Left forelimb (tissue), 1 donor: ENCODE data around the gene OR2V1.
"Not testable (repeated sequence)": the region's sequence is repeated elsewhere in the genome, so short reads cannot be mapped to it uniquely, and the experiment has no call there.

Source experiments
- DNase-seq: peaks from one replicate; pipeline ENCODE4 v3.0.0-alpha.2; 2018; ENCODE audit warnings: low spot score

OR2V1 gene, protein sequence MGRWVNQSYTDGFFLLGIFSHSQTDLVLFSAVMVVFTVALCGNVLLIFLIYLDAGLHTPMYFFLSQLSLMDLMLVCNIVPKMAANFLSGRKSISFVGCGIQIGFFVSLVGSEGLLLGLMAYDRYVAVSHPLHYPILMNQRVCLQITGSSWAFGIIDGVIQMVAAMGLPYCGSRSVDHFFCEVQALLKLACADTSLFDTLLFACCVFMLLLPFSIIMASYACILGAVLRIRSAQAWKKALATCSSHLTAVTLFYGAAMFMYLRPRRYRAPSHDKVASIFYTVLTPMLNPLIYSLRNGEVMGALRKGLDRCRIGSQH

GRCh38 chr5:181130832-181131496 is at the start of gene OR2V1:
Gene OR2V1 (minus strand): TSS chr5:181131169. CDS start chr5:181125304, 5,865 bp downstream.
- peak; percentile 33 for DNase-seq

- not testable (repeated sequence) for DNase-seq
Observed at GRCh38 chr5:181177559-181177958, 46.6 kb upstream of the OR2V1 start.

DNA sequence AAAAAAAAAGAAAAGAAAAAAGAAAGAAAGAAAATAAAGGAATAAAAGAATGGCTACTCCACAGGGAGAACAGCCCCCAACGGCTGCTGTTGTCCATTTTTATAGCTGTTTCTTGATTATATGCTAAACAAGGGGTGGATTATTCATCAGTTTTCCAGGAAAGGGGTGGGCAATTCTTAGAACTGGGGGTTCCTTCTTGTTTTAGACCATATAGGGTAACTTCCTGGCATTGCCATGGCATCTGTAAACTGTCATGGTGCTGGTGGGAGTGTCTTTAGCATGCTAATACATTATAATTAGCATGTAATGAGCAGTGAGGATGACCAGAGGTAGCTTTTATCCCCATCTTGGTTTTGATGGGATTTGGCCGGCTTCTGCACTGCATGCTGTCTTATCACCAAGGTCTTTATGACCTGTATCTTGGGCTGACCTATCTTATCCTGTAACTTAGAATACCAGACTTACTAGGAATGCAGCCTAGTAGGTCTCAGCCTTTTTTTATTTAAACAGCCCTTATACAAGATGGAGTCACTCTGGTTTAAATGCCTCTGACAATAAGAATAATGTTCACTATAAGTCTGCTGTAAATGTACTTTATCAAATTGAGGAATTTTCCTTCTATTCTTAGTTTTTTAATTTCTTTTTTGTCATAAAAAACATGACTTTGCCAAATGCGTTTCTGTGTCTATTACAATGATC is 45.4 kb upstream of the OR2V1 start:
- no peak for DNase-seq

DNA sequence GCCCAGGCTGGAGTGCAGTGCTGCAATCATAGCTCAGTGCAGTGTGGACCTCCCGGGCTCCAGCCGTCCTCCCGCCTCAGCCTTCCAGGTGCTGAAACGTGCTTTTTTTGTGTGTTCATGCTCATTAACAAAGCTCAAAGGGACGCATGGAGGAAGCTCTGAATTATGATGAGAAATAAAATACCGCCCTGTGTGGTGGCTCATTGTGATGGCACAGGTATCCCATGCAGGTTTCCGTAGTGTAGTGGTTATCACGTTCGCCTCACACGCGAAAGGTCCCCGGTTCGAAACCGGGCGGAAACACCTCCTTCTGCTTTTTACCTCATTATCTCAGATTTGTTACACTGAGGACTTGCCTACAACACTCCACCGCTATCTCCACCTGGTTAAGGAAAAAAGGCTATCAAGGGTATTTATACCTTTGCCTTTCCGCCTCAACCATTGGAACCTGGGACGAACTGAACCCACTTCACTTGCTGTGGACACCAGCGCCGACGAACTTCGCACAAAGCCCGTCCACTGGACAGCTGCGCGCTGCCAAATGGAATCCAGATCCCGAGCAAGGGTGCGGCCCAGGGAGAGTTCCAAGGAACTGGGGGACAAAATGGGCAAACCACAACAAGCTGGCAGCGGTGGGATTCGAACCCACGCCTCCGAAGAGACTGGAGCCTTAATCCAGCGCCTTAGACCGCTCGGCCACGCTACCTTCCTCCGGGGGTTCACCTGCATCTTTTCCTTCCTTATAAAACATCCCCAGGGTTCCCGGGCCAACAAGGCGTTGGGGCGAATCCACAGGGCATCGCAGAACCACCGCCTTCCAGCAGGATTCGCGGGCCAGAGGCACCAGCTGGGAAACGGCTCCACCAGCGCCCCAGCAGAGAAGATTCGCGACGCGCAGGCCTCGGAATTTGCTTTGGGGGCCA is 42.7 kb upstream of the OR2V1 start:
- no peak for DNase-seq

DNA sequence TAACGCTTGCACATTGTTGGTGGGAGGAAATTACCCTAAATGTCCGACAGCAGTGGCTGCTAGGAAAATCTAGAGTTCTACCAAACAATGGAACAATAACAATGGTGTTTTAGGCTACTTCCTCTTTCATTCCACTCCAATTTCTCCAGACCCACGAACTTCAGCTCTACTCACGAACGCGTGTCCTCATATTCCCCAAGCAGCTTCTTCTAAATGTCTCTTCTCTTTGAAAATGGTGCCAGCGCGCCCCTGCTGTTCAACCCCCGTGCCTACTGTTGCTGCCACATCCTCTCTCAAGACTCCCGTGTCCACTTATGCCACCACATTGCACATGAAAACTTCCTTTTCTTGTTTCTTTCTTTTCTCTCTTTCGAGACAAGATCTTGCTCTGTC is 42.1 kb upstream of the OR2V1 start:
- DNase-seq = no peak

- DNase-seq = no peak
Observed at GRCh38 chr5:181171782-181172181, 40.8 kb upstream of the OR2V1 start.

- DNase-seq = no peak
Observed at GRCh38 chr5:181170996-181171395, 40.0 kb upstream of the OR2V1 start.

DNA sequence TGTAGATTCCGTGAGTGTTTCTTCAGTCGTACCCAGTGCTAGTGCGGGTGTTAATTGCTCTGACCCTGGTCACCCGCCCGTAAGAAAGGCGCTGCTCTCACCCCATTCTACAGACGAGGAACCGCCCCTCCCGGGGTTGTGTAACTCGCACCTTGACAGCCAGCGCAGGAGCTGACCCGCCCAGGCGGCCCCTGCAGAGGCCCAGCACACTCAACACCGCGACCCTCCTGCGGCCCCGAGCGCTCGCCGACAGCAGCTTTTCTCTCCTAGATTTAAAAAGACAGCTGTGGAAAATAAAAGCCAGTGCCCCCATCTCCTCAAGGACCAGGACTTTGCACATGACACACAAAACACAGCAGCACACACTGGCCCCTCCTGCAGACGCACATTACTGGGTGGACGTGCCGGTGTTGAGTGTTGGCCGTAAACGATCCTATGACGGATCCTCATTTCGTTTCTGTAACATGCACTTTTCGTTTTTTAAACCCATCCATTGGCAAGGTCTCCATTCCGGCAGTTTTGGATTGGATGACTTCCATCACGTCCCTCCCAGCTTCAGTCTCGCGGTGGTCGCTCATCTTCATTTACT is 39.4 kb upstream of the OR2V1 start:
- no peak for DNase-seq

GRCh38 chr5:181169459-181170236 is 38.7 kb upstream of the OR2V1 start:
- not testable (repeated sequence) for DNase-seq

DNA sequence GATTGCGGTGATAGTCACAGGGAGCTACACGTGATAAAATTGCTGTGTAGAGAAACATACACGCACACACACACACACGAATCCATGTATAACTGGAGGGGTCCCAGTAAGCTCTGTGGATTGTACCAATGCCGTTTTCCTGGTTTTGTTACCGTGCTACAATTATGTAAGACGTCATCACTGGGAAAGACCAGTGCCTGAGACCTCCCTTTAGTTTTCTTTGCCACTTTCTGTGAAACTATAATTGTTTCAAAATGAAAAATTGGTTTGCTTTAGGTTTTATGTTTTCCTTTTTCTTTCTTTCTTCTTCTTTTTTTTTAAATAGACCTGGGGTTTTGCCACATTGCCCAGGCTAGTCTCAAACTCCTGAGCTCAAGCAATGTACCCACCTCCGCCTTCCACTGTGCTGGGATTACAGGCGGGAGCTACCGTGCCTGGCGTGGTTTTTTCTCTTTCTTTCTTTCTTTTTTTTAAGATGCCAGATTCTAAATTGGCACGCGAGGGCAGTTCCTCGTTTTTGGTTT is 37.7 kb upstream of the OR2V1 start:
- DNase-seq = no peak

- DNase-seq = no peak
Observed at GRCh38 chr5:181167814-181168488, 37.0 kb upstream of the OR2V1 start.

- DNase-seq = no peak
Observed at GRCh38 chr5:181166812-181167733, 36.1 kb upstream of the OR2V1 start.

DNA sequence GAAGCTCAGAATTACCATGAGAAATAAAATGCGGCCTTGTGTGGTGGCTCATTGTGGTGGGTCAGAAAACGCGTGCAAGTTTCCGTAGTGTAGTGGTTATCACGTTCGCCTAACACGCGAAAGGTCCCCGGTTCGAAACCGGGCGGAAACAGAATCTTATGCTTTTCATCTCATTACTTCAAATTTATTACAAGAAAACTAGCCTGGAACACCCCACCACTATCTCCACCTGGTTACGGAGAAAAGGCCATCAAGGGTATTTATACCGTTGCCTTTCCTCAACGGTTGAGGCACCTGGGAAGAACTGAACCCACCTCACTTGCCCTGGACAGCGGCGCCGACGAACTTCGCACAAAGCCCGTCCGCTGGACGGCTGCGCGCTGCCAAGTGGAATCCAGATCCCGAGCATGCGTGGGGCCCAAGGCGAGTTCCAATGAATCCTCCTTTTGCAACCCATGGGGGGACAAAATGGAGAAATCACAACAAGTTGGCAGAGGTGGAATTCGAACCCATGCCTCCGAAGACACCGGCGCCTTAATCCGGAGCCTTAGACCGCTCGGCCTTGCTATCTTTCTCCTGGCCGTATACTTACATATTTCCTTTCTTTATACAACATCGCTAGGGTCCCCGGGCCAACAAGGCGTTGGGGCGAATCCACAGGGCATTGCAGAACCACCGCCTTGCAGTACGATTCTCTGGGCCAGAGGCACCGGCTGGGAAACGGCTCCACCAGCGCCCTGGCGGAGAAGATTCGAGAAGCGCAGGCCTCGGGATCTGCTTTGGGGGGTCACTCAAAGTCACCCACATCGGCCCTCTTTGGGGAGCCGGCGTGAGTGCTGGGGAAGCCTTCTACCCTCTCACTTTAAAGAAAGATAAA is 33.3 kb upstream of the OR2V1 start:
- DNase-seq = no peak

DNA sequence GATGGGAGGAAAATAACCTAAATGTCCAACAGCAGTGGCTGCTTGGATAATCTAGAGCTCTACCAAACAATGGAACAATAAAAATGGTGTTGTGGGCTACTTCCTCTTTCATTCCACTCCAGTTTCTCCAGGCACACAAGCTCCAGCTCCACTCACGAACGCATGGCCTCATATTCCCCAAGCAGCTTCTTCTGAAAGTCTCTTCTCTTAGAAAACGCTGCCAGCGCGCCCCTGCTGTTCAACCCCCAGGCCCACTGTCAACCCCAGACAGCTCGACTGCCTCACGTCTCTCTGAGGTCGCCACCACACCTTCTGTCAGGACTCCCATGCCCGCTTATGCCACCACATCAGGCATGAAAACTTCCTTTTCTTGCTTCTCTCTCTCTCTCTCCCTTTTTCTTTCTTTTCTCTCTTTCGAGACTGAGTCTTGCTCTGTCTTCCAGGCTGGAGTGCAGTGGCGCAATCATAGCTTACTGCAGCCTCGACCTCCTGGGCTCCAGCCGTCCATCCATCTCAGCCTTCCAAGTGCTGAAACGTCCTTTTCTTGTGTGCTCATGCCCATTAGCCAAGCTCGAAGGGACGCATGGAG is 32.6 kb upstream of the OR2V1 start:
- DNase-seq = no peak

- DNase-seq = no peak
Observed at GRCh38 chr5:181161534-181162175, 30.7 kb upstream of the OR2V1 start.

GRCh38 chr5:181160755-181161533 is 30.0 kb upstream of the OR2V1 start:
- DNase-seq = not testable (repeated sequence)
